ENCODE results near the gene FURIN.
"Not testable (repeated sequence)": the region's sequence is repeated elsewhere in the genome, so short reads cannot be mapped to it uniquely, and the experiment has no call there.

The FURIN gene

GRCh38 chr15:90844696-90845095 lies 23.7 kb upstream of the FURIN start:
- DNase-seq (ENCODE audit: low spot score) = no peak

GRCh38 chr15:90845201-90845949 lies 23.0 kb upstream of the FURIN start:
- DNase-seq (ENCODE audit: low spot score) = no peak

GRCh38 chr15:90849424-90849823 lies 19.0 kb upstream of the FURIN start:
- DNase-seq (ENCODE audit: low spot score) = not testable (repeated sequence)

GRCh38 chr15:90851114-90851513 lies 17.3 kb upstream of the FURIN start:
- no peak for DNase-seq (ENCODE audit: low spot score)

- DNase-seq (ENCODE audit: low spot score) = no peak
Observed at GRCh38 chr15:90851940-90852339, 16.4 kb upstream of the FURIN start.

- no peak for DNase-seq (ENCODE audit: low spot score)
Observed at GRCh38 chr15:90855139-90855538, 13.2 kb upstream of the FURIN start.

GRCh38 chr15:90857337-90857736 lies 11.1 kb upstream of the FURIN start:
- DNase-seq (ENCODE audit: low spot score) = no peak

- no peak for DNase-seq (ENCODE audit: low spot score)
Observed at GRCh38 chr15:90857883-90858443, 10.4 kb upstream of the FURIN start.

- peak; percentile 63 for DNase-seq (ENCODE audit: low spot score)
Observed at GRCh38 chr15:90859234-90860131, 8.9 kb upstream of the FURIN start.

GRCh38 chr15:90860450-90860849 lies 7.9 kb upstream of the FURIN start:
- DNase-seq (ENCODE audit: low spot score) = no peak

- peak; percentile 77 for DNase-seq (ENCODE audit: low spot score)
Observed at GRCh38 chr15:90860942-90861675, 7.3 kb upstream of the FURIN start.

- no peak for DNase-seq (ENCODE audit: low spot score)
Observed at GRCh38 chr15:90862487-90862886, 5.9 kb upstream of the FURIN start.

- DNase-seq (ENCODE audit: low spot score) = no peak
Observed at GRCh38 chr15:90862964-90863778, 5.2 kb upstream of the FURIN start.

GRCh38 chr15:90863987-90864386 lies 4.4 kb upstream of the FURIN start:
- no peak for DNase-seq (ENCODE audit: low spot score)

GRCh38 chr15:90864507-90864906 lies 3.9 kb upstream of the FURIN start:
- no peak for DNase-seq (ENCODE audit: low spot score)

GRCh38 chr15:90865702-90866101 lies 2.7 kb upstream of the FURIN start:
- no peak for DNase-seq (ENCODE audit: low spot score)

GRCh38 chr15:90866161-90866715 lies 2.1 kb upstream of the FURIN start:
- DNase-seq (ENCODE audit: low spot score) = no peak

- DNase-seq (ENCODE audit: low spot score) = no peak
Observed at GRCh38 chr15:90866800-90867199, 1.6 kb upstream of the FURIN start.

GRCh38 chr15:90869140-90869541 lies 753 bp downstream of the FURIN start:
- no peak for DNase-seq (ENCODE audit: low spot score)

- DNase-seq (ENCODE audit: low spot score) = no peak
Observed at GRCh38 chr15:90869601-90870353, 1.4 kb downstream of the FURIN start.
